Neural cell (in vitro differentiated cells): ENCODE results near the gene COL6A3. TPM values are rescaled to one million over a fixed set of nuclear protein-coding genes. Genes with fewer than 3 reads are reported as not detected.

Experiments
- H2AFZ ChIP-seq: fragments of 200-600, 300-800 bp; sonication (generic), shearing (Covaris generic); 2 replicates; pipeline ENCODE4 v1.6.0; 2014; ENCODE audit warnings: low read depth, mild to moderate bottlenecking, antibody characterized with exemption, low read length, moderate library complexity
- H3F3A ChIP-seq: fragments of 200-600 bp; shearing (Covaris generic); 2 replicates; pipeline ENCODE4 v1.6.1; 2016; ENCODE audit warnings: mild to moderate bottlenecking, moderate library complexity, mixed read lengths, antibody characterized with exemption, low read length; ENCODE audit not compliant: insufficient read depth, poor library complexity, severe bottlenecking
- H3K27ac ChIP-seq: fragments of 200-600, 300-800 bp; sonication (generic), shearing (Covaris generic); 2 replicates; pipeline ENCODE4 v1.5.1; 2014; ENCODE audit warnings: mild to moderate bottlenecking, low read length, moderate library complexity
- H3K27me3 ChIP-seq: fragments of 300-800, 200-600 bp; sonication (generic), shearing (Covaris generic); 2 replicates; pipeline ENCODE4 v1.6.0; 2014; ENCODE audit warnings: mild to moderate bottlenecking, low read depth, low read length, moderate library complexity; ENCODE audit not compliant: insufficient read depth
- H3K36me3 ChIP-seq: fragments of 300-800, 200-600 bp; sonication (generic), shearing (Covaris generic); 2 replicates; pipeline ENCODE4 v1.5.1; 2014; ENCODE audit warnings: mild to moderate bottlenecking, antibody characterized with exemption, low read length, moderate library complexity; ENCODE audit not compliant: insufficient read depth
- H3K4me2 ChIP-seq: fragments of 300-800, 200-600 bp; sonication (generic), shearing (Covaris generic); 2 replicates; pipeline ENCODE4 v1.6.0; 2014; ENCODE audit warnings: mild to moderate bottlenecking, low read length
- H3K4me3 ChIP-seq: fragments of 300-800, 200-600 bp; sonication (generic), shearing (Covaris generic); 2 replicates; pipeline ENCODE4 v1.5.1; 2014; ENCODE audit warnings: mild to moderate bottlenecking, low read length, moderate library complexity
- H3K79me2 ChIP-seq: fragments of 200-600 bp; shearing (Covaris generic); replicated peaks from 2 replicates; pipeline ENCODE4 v1.6.0; 2014; ENCODE audit warnings: mild to moderate bottlenecking, low read length, moderate library complexity; ENCODE audit not compliant: insufficient read depth
- H3K9ac ChIP-seq: fragments of 300-800, 200-600 bp; sonication (generic), shearing (Covaris generic); 2 replicates; pipeline ENCODE4 v1.6.1; 2016; ENCODE audit warnings: mild to moderate bottlenecking, low read length, mixed read lengths
- H3K9me2 ChIP-seq: fragments of 200-600 bp; shearing (Covaris generic); 2 replicates; pipeline ENCODE4 v1.6.1; 2016; ENCODE audit warnings: mild to moderate bottlenecking, low read length, mixed read lengths; ENCODE audit not compliant: insufficient read depth
- H3K9me3 ChIP-seq: fragments of 200-600, 300-800 bp; sonication (generic), shearing (Covaris generic); 2 replicates; pipeline ENCODE4 v1.6.1; 2016; ENCODE audit warnings: mild to moderate bottlenecking, mixed run types, low read length, moderate library complexity, mixed read lengths
- H4K20me1 ChIP-seq: fragments of 200-600 bp; shearing (Covaris generic); 2 replicates; pipeline ENCODE4 v1.6.1; 2016; ENCODE audit warnings: mild to moderate bottlenecking, mixed run types; ENCODE audit not compliant: insufficient read depth
- EP300 ChIP-seq: fragments of 450-650 bp; conservative IDR thresholded peaks from 2 replicates; pipeline ENCODE4 v1.6.1; 2014; ENCODE audit warnings: antibody characterized with exemption, mild to moderate bottlenecking, moderate library complexity; ENCODE audit not compliant: poor library complexity, severe bottlenecking
- MXI1 ChIP-seq: fragments of 450-650 bp; conservative IDR thresholded peaks from 2 replicates; pipeline ENCODE4 v1.6.1; 2014; ENCODE audit warnings: antibody characterized with exemption, mild to moderate bottlenecking; ENCODE audit not compliant: poor library complexity, severe bottlenecking
- POLR2AphosphoS5 ChIP-seq: IDR thresholded peaks from 2 replicates; pipeline ENCODE4 v1.6.1; 2012
- RAD21 ChIP-seq: fragments of 450-650 bp; conservative IDR thresholded peaks from 2 replicates; pipeline ENCODE4 v1.6.1; 2014; ENCODE audit warnings: antibody characterized with exemption, mild to moderate bottlenecking, moderate library complexity
- SMC3 ChIP-seq: fragments of 450-650 bp; conservative IDR thresholded peaks from 2 replicates; pipeline ENCODE4 v1.6.1; 2014; ENCODE audit warnings: antibody characterized with exemption, mild to moderate bottlenecking, moderate library complexity; ENCODE audit not compliant: poor library complexity
- polyA plus RNA-seq: library from polyadenylated mRNA; depleted of rRNA; stranded (reverse); fragments of >200 nt; gene quantifications from 2 replicates; pipeline ENCODE4 v1.2.3, GENCODE V29; 2014
- TF ChIP-seq, protein P1 (sequence below): IDR thresholded peaks from 2 replicates; pipeline ENCODE4 v1.6.1; 2012; ENCODE audit warnings: borderline replicate concordance
- TF ChIP-seq, protein P2 (sequence below): fragments of 450-650 bp; IDR thresholded peaks from 2 replicates; pipeline ENCODE4 v1.5.1; 2014; ENCODE audit warnings: antibody characterized with exemption, mild to moderate bottlenecking, moderate library complexity; ENCODE audit not compliant: poor library complexity, severe bottlenecking

Gene COL6A3
- polyA plus RNA-seq, 1 donor from 2014 or later, result 0.05 TPM

DNA sequence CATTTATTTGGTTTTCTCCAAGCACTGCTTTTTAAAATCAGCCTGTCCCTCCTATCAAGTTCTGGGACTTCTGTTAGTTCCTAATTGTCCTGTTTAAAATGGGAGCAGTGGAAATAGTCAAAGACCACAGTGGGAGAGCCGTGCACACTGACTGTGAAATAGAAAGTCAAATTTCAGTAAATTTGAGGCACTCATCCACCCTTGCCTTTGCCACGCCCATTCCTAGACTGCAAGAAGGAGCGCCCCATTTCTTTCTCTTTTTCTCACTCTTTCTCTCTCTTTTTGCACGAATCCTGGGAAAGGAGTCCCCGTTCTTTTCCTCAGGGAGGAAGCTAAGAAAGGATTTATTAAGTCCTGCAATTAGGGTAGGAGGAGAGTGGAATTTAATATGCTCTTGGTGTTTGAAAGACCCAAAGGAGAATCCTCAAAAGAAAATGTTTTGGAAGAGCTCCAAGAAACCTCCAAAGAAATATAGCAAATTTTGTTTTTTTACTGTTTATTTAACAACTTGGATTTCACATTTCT lies 7.5 kb downstream of the COL6A3 start:
- no peak overlapping the region for H3K4me3 ChIP-seq
- no peak overlapping the region for H3K4me2 ChIP-seq
- no peaks in the 10 kb centered on the region for H3K9me2 ChIP-seq
- H3K79me2 ChIP-seq, result no peaks in the 10 kb centered on the region
- H3K36me3 ChIP-seq, result no peaks in the 10 kb centered on the region
- H3K27me3 ChIP-seq, result no peaks in the 10 kb centered on the region
- H3K27ac ChIP-seq, result no peak overlapping the region
- H4K20me1 ChIP-seq, result no peaks in the 10 kb centered on the region
- no peaks in the 10 kb centered on the region for H3F3A ChIP-seq
- TF ChIP-seq RAD21 (no peak), POLR2AphosphoS5 (no peak)
- H3K9ac ChIP-seq, result no peak overlapping the region
- H2AFZ ChIP-seq, result no peak overlapping the region
- no peaks in the 10 kb centered on the region for H3K9me3 ChIP-seq

DNA sequence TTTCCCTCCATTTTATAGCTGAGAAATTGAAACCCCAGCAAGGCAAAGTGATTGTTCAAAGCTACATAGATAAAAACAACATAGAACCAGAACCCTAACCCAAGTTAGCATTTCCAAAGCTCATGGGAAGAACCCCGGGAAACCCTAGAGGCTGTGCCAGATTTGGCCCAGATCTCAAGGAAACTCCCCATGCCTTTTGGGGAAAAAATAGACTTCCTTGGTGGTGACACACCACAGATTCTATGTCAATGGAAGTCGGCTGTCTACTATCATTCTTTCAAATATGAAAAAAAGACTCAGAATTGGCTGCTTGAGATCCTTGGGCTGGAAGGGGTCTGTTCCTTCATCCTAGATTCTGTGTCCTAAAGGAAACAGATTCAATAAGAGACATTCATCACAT lies 8.4 kb downstream of the COL6A3 start:
- no peaks in the 10 kb centered on the region for H3F3A ChIP-seq
- no peak overlapping the region for H3K27ac ChIP-seq
- H2AFZ ChIP-seq, result no peak overlapping the region
- H3K36me3 ChIP-seq, result no peaks in the 10 kb centered on the region
- H3K9me3 ChIP-seq, result no peaks in the 10 kb centered on the region
- H3K4me3 ChIP-seq, result no peak overlapping the region
- no peaks in the 10 kb centered on the region for H3K27me3 ChIP-seq
- no peak for TF ChIP-seq POLR2AphosphoS5
- TF ChIP-seq EP300, result no peak
- no peak for TF ChIP-seq MXI1
- no peaks in the 10 kb centered on the region for H3K79me2 ChIP-seq
- H3K9ac ChIP-seq, result no peak overlapping the region
- H4K20me1 ChIP-seq, result no peaks in the 10 kb centered on the region
- no peaks in the 10 kb centered on the region for H3K9me2 ChIP-seq
- no peak overlapping the region for H3K4me2 ChIP-seq

- no peaks in the 10 kb centered on the region for H4K20me1 ChIP-seq
- no peaks in the 10 kb centered on the region for H3K9me2 ChIP-seq
- no peaks in the 10 kb centered on the region for H3K79me2 ChIP-seq
- no peak overlapping the region for H3K4me3 ChIP-seq
- H3F3A ChIP-seq, result no peaks in the 10 kb centered on the region
- no peak overlapping the region for H2AFZ ChIP-seq
- TF ChIP-seq, protein P1, sequence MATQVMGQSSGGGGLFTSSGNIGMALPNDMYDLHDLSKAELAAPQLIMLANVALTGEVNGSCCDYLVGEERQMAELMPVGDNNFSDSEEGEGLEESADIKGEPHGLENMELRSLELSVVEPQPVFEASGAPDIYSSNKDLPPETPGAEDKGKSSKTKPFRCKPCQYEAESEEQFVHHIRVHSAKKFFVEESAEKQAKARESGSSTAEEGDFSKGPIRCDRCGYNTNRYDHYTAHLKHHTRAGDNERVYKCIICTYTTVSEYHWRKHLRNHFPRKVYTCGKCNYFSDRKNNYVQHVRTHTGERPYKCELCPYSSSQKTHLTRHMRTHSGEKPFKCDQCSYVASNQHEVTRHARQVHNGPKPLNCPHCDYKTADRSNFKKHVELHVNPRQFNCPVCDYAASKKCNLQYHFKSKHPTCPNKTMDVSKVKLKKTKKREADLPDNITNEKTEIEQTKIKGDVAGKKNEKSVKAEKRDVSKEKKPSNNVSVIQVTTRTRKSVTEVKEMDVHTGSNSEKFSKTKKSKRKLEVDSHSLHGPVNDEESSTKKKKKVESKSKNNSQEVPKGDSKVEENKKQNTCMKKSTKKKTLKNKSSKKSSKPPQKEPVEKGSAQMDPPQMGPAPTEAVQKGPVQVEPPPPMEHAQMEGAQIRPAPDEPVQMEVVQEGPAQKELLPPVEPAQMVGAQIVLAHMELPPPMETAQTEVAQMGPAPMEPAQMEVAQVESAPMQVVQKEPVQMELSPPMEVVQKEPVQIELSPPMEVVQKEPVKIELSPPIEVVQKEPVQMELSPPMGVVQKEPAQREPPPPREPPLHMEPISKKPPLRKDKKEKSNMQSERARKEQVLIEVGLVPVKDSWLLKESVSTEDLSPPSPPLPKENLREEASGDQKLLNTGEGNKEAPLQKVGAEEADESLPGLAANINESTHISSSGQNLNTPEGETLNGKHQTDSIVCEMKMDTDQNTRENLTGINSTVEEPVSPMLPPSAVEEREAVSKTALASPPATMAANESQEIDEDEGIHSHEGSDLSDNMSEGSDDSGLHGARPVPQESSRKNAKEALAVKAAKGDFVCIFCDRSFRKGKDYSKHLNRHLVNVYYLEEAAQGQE, result no peak
- TF ChIP-seq RAD21, result no peak
- no peak overlapping the region for H3K9ac ChIP-seq
- H3K9me3 ChIP-seq, result no peaks in the 10 kb centered on the region
- no peaks in the 10 kb centered on the region for H3K27me3 ChIP-seq
- no peak overlapping the region for H3K27ac ChIP-seq
- no peaks in the 10 kb centered on the region for H3K36me3 ChIP-seq
- H3K4me2 ChIP-seq, result no peak overlapping the region
These were observed 8.9 kb downstream of the COL6A3 start for GRCh38 chr2:237405006-237405559.

DNA sequence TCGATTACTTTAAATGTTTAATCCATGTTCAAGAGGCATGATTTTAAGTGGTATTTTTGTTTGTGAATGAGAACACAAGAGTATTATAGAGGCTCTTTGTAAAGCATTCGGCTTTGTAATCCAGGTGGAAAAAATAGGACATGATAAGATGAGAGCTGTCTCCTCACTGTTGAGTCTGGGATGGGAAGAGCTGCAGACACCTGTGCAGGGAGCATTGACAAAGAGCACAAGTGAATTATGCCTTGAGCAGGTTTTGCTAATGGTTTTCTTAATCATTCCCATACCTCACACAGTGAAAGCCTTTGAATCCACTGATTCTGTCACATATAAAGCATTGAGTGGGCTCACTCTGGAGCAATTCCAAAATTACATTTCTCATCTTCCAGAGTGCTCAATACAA lies 9.6 kb downstream of the COL6A3 start:
- no peak overlapping the region for H3K4me2 ChIP-seq
- no peak for TF ChIP-seq POLR2AphosphoS5
- TF ChIP-seq RAD21, result no peak
- TF ChIP-seq, protein P2, sequence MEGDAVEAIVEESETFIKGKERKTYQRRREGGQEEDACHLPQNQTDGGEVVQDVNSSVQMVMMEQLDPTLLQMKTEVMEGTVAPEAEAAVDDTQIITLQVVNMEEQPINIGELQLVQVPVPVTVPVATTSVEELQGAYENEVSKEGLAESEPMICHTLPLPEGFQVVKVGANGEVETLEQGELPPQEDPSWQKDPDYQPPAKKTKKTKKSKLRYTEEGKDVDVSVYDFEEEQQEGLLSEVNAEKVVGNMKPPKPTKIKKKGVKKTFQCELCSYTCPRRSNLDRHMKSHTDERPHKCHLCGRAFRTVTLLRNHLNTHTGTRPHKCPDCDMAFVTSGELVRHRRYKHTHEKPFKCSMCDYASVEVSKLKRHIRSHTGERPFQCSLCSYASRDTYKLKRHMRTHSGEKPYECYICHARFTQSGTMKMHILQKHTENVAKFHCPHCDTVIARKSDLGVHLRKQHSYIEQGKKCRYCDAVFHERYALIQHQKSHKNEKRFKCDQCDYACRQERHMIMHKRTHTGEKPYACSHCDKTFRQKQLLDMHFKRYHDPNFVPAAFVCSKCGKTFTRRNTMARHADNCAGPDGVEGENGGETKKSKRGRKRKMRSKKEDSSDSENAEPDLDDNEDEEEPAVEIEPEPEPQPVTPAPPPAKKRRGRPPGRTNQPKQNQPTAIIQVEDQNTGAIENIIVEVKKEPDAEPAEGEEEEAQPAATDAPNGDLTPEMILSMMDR, result no peak
- TF ChIP-seq SMC3, result no peak
- H3K27ac ChIP-seq, result no peak overlapping the region
- H3F3A ChIP-seq, result no peaks in the 10 kb centered on the region
- no peaks in the 10 kb centered on the region for H3K9me2 ChIP-seq
- no peaks in the 10 kb centered on the region for H3K27me3 ChIP-seq
- no peaks in the 10 kb centered on the region for H4K20me1 ChIP-seq
- H3K9me3 ChIP-seq, result no peaks in the 10 kb centered on the region
- H2AFZ ChIP-seq, result no peak overlapping the region
- H3K9ac ChIP-seq, result no peak overlapping the region
- H3K79me2 ChIP-seq, result no peaks in the 10 kb centered on the region
- no peak overlapping the region for H3K4me3 ChIP-seq
- no peaks in the 10 kb centered on the region for H3K36me3 ChIP-seq
